HG03066 (cell line): ENCODE data around the gene AFAP1.

ENCODE experiments used
- ATAC-seq: cut with Tn5 transposase; IDR thresholded peaks from one replicate; pipeline ENCODE4 v1.9.1; 2021; ENCODE audit warnings: low read depth; ENCODE audit not compliant: unreplicated experiment

Gene AFAP1

DNA sequence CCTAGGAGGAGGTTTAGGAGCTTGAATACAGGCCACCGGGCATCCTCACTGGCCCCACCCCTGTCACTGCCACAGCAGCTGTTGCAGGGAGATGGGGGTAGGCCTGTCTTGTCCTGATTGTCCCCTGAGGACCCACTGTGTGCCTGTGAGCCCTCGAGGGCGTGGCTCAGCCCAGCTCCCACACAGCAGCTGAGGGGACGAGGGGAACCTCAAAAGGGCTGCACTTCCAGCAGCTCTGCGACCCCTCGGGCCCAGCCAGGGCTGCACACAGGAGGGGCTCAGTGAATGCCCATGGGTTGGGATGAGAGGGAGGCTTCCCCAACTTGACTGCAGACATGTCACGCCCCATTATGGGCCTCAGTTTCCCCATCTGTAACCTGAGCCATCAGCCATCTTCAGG is 225.9 kb downstream of the AFAP1 start:
- no peak for ATAC-seq

DNA sequence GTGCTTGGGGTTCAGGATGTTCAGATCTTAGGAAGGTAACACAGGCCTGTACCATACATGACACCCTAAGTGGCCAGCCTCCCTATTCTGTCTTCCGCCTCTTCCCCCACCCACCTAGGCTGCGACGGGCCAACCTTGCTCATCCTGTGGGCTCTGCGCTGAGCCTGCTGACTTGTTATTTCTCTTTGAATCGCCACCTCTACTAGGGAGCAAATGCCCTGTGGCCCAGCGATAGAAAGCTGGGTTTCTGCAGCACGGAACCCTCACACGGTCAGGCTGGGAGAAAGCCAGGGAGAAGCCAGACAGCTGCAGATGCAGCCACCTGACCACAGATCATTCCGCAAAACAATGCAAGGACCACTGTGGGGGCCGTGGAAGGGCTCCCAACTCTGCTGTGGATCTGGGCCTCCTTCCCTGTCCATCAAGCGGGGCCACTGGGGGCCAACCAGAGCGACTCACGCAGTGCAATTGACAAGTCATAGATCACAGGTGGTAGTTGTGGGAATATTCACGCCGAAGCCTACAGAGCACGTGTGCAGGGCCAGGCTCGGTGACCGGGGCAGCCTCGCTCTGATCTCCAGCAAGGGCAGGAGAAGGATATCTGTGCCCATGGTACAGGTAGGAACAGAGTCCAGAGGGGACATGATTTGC is 227.5 kb downstream of the AFAP1 start:
- no peak for ATAC-seq

DNA sequence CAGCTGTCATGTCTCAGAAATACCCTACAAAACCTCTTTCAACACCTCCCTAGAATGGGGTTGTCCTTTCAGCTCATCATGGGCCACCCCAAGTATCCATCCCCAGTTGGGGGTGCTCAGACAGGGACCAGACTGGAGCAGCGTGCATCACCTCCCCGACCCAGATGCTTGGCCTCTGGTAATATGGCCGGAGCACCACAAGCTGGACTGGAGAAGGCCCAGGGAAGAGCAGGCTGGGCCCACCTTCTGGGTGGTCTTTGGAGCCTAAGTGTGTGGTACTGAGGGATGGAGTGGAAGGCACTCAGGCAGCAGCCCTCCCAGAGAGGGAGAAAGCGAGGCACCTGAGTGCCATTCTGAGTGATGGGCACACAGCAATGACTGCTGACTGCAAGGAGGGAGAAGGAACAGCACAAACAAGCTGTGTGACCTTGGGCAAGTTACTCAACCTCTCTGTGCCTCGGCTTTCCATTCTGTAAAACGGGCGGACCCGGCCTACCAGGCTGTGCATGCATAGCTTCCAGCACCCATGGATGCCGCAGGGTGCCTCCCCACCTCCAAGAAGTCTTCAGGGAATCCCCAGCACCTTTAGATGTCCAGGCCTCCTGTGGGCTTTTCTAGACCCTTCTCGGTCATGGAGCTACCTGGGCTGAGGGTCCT is 228.2 kb downstream of the AFAP1 start:
- no peak for ATAC-seq

DNA sequence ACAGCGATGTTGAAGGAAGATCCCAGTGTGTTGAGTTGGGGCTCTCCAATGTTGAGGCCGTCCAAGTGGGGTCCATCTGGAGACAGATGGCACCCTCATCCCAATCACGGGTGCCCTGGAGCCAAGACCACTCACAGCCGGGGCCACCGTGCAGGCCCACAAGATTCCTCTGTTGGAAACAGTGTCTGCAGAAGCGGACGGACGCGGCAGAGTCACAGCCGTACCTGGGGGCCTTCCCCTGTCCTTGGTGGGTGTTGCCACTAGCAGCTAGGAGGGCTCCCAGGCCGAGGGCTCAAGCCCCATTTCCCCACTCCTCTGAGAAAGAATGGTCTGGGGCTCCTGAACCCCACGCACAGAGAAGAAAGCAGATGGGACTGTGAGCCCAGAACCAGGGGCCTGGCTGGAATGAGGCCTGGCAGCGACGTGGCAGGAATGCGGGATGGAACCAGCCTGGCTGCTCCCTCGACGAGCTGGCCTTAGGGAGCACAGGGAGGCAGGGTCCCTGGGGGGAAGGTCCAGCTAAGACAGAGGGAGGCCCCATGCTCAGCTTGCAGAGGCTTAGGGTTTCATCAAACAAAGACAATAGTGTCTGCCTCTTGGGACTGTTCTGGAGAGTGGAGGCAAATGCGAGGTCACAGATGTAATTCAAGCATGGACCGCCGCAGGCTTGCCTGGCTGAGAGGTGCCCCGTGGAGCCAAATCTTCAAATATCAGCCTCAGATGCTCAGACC is 228.9 kb downstream of the AFAP1 start:
- ATAC-seq: no peak

DNA sequence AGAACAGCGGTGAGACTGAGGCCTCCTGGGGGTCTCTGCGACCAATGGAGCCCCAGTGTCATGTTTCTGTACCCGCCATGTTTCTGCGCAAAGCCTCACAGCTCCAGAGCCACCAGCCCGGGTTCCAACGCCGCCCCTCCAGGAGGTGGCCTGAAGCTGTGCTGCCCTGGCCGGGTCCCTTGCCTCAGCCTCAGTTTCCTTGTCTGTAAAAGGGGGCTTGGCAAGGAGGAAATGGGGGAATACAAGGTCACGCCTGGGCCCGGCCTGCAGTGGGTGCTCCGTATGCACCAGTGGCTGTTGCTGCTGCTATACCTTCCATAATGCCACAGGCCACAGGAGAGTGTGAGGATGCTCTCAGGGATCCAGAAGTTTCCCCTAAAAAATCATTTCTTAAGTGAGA is 229.5 kb downstream of the AFAP1 start:
- no peak for ATAC-seq

DNA sequence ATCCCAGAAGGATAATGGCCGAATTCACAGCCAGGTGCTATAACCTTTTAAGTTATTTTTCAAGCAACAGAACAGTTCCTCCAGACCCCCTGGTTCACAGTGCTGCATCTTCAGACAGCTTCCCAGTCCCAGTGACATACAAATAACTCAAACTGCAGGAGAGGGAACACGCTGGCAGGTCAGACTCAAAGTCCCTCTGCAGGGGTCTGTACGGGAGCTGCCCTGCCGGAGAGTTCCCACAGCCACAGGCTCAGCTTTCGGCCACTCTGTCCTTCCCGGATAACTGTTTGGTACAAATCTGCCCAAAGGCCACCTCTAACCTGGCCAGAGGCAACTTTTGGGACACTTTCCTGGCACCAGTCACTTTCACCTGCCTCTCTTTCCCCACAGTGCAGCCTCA is 230.2 kb downstream of the AFAP1 start:
- ATAC-seq: no peak

DNA sequence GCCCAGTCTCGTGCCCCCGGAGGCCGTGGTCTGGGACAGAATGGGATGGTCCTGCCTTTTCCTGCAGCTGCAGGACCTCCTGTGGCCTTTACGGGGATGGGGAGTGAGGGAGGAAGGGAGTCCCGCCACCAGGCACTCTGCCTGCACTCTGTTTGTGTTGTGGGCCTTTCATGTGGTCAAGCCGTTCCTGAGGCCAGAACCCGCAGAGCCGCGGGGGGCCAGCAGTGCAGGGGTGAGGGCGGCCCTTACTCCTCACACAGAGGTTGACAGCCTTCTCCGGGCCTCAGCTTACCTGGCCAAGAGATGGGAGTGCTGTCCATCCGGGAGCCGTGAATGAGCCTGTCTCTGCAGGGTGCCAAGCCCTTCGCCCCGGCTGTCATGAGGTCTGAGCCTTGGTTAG is 230.7 kb downstream of the AFAP1 start:
- ATAC-seq: no peak
